NCI-H774 (cell line): Measurements from ENCODE around the gene UNC5CL.
"Not testable (repeated sequence)": the region's sequence is repeated elsewhere in the genome, so short reads cannot be mapped to it uniquely, and the experiment has no call there.

Source experiments
- DNase-seq: peaks from one replicate; lab custom pipeline; 2025; lab: John Stamatoyannopoulos, UW

The UNC5CL gene

GRCh38 chr6:41038205-41038604 is 816 bp downstream of the UNC5CL start:
- no peak for DNase-seq

- DNase-seq = no peak
Measured at GRCh38 chr6:41037107-41037900, 1.7 kb downstream of the UNC5CL start.

- no peak for DNase-seq
Measured at GRCh38 chr6:41036601-41037000, 2.4 kb downstream of the UNC5CL start.

GRCh38 chr6:41036186-41036585 is 2.8 kb downstream of the UNC5CL start:
- no peak for DNase-seq

- no peak for DNase-seq
Measured at GRCh38 chr6:41033776-41034175, 5.2 kb downstream of the UNC5CL start.

- DNase-seq = no peak
Measured at GRCh38 chr6:41032830-41033229, 6.2 kb downstream of the UNC5CL start.

GRCh38 chr6:41028561-41029412 is 10.2 kb downstream of the UNC5CL start:
- no peak for DNase-seq

GRCh38 chr6:41027799-41028560 is 11.0 kb downstream of the UNC5CL start:
- peak; percentile 48 for DNase-seq

- no peak for DNase-seq
Measured at GRCh38 chr6:41027241-41027640, 11.8 kb downstream of the UNC5CL start.

- no peak for DNase-seq
Measured at GRCh38 chr6:41025966-41026530, 13.0 kb downstream of the UNC5CL start.

- DNase-seq = no peak
Measured at GRCh38 chr6:41023114-41023513, 15.9 kb downstream of the UNC5CL start.

- no peak for DNase-seq
Measured at GRCh38 chr6:41022294-41022693, 16.7 kb downstream of the UNC5CL start.

- no peak for DNase-seq
Measured at GRCh38 chr6:41021832-41022231, 17.2 kb downstream of the UNC5CL start.

- DNase-seq = no peak
Measured at GRCh38 chr6:41017663-41018062, 21.4 kb downstream of the UNC5CL start.

- DNase-seq = not testable (repeated sequence)
Measured at GRCh38 chr6:41015860-41016259, 23.2 kb downstream of the UNC5CL start.

- no peak for DNase-seq
Measured at GRCh38 chr6:41014780-41015179, 24.2 kb downstream of the UNC5CL start.

GRCh38 chr6:41013466-41014153 is 25.4 kb downstream of the UNC5CL start:
- no peak for DNase-seq

- DNase-seq = no peak
Measured at GRCh38 chr6:41011673-41012072, 27.3 kb downstream of the UNC5CL start.

GRCh38 chr6:41009669-41010068 is 29.4 kb downstream of the UNC5CL start:
- DNase-seq = no peak

- DNase-seq = no peak
Measured at GRCh38 chr6:41008011-41008410, 31.0 kb downstream of the UNC5CL start.

- not testable (repeated sequence) for DNase-seq
Measured at GRCh38 chr6:41006980-41007379, 32.0 kb downstream of the UNC5CL start.
